Colonic mucosa (tissue), 4 donors: ENCODE data around the gene STYX. TPM values are rescaled to one million over a fixed set of nuclear protein-coding genes. Genes with fewer than 3 reads are reported as not detected.

Experiments used
- DNase-seq: peaks from one replicate; pipeline ENCODE4 v3.0.0-alpha.2; 2020
- H3K27ac ChIP-seq: fragments of 200-600 bp; one replicate; pipeline ENCODE4 v1.8.0; 2021
- H3K27me3 ChIP-seq: fragments of 200-600 bp; one replicate; pipeline ENCODE4 v1.8.0; 2021
- H3K36me3 ChIP-seq: fragments of 200-600 bp; one replicate; pipeline ENCODE4 v1.8.0; 2021
- H3K4me1 ChIP-seq: fragments of 200-600 bp; one replicate; pipeline ENCODE4 v1.8.0; 2021; ENCODE audit warnings: mild to moderate bottlenecking
- H3K4me3 ChIP-seq: fragments of 200-600 bp; one replicate; pipeline ENCODE4 v1.8.0; 2021
- H3K9ac ChIP-seq, 2 donors: one replicate each; pipeline ENCODE4 v1.7.0; 2013; ENCODE audit warnings: control low read depth in 2 of 2, low read depth in 2 of 2, low read length in 2 of 2
- H3K9me3 ChIP-seq: fragments of 200-600 bp; one replicate; pipeline ENCODE4 v1.8.0; 2021
- intact Hi-C: fragments of 100-400 bp; cut with DNase I; formaldehyde crosslinking; loops from one replicate; pipeline ENCODE4 v1.14.1; 2022
- total RNA-seq, 2 donors: library from RNA; stranded (reverse); fragmentation: NEBNext Ultra II Directional in 1 of 2; extraction: Animal tissue kit (Norgen Biotek cat#: 25700) in 1 of 2; gene quantifications; one replicate each; pipeline ENCODE4 v1.2.1, GENCODE V29; 2021
- TF ChIP-seq, protein P1 (sequence below): fragments of 200-600 bp; IDR thresholded peaks from one replicate; pipeline ENCODE4 v1.8.0; 2022; ENCODE audit warnings: antibody characterized with exemption, mild to moderate bottlenecking
- donor health status: healthy.
- donor health status: DM: no; HTN: no; CAD: no.
- donor health status: DM: no; HTN: no; CAD: no.

The STYX gene
- total RNA-seq, 2 donors from 2014 or later = 7.4 to 11.2 TPM

DNA sequence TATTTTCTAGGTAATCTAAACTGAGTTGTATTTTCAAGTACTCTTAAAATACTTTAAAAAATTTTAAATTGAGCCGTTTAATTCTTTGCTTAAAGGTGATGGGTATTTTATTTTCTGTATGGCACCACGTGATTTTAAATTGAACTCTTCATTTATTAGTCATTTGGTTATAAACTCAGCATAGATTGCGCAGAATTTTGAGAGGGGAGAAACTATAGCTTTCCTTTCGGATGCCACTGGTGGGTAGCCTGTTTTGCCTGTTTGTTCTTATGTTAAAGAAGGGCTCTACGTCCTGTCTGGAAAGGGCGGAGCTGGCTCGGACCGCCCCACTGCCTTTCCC, 411 bp upstream of the STYX start:
- H3K27me3 ChIP-seq = no peaks in the 10 kb centered on the region
- peak overlapping the region; percentile 46 for H3K27ac ChIP-seq
- DNase-seq = no peak
- H3K9me3 ChIP-seq = no peaks in the 10 kb centered on the region
- no peak overlapping the region for H3K9ac ChIP-seq
- H3K4me3 ChIP-seq = no peak overlapping the region
- intact Hi-C loops = no loop called here
- H3K36me3 ChIP-seq = peaks cover 5% of the 10 kb centered on the region
- no peaks in the 10 kb centered on the region for H3K4me1 ChIP-seq
- TF ChIP-seq, protein P1, sequence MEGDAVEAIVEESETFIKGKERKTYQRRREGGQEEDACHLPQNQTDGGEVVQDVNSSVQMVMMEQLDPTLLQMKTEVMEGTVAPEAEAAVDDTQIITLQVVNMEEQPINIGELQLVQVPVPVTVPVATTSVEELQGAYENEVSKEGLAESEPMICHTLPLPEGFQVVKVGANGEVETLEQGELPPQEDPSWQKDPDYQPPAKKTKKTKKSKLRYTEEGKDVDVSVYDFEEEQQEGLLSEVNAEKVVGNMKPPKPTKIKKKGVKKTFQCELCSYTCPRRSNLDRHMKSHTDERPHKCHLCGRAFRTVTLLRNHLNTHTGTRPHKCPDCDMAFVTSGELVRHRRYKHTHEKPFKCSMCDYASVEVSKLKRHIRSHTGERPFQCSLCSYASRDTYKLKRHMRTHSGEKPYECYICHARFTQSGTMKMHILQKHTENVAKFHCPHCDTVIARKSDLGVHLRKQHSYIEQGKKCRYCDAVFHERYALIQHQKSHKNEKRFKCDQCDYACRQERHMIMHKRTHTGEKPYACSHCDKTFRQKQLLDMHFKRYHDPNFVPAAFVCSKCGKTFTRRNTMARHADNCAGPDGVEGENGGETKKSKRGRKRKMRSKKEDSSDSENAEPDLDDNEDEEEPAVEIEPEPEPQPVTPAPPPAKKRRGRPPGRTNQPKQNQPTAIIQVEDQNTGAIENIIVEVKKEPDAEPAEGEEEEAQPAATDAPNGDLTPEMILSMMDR = no peak

DNA sequence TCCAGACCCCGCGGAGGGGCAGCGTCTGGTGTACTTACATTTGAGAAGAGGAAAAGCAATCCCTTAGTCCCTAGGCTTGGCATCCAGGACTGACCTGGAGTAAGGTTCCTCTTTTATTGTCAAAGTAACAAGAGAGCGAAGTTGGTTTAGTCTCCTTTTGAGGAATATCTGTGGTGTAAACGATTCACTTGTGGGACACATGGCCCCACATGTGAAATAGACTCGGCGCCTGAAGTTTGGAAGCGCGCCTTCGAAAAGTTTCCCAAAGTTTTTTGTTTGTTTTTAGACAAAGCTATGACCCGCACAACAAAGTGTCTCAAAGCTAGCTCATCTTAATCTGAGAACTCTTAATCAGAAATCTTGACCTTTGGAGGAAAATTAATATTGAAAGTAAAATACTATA, 744 bp downstream of the STYX start:
- H3K4me1 ChIP-seq = no peaks in the 10 kb centered on the region
- H3K27me3 ChIP-seq = no peaks in the 10 kb centered on the region
- intact Hi-C loops = loop anchor here (10.0 kb wide), 1 partner anchor 54 kb away; no protein-coding TSS in a partner anchor
- peak overlapping the region; percentile 92 for H3K4me3 ChIP-seq
- peak overlapping the region; percentile 77 for H3K27ac ChIP-seq
- H3K9ac ChIP-seq = peak overlapping the region; percentile 92 to 93
- TF ChIP-seq, protein P1 = no peak
- H3K36me3 ChIP-seq = peaks cover 5% of the 10 kb centered on the region
- peak; percentile 42 for DNase-seq
- H3K9me3 ChIP-seq = no peaks in the 10 kb centered on the region

DNA sequence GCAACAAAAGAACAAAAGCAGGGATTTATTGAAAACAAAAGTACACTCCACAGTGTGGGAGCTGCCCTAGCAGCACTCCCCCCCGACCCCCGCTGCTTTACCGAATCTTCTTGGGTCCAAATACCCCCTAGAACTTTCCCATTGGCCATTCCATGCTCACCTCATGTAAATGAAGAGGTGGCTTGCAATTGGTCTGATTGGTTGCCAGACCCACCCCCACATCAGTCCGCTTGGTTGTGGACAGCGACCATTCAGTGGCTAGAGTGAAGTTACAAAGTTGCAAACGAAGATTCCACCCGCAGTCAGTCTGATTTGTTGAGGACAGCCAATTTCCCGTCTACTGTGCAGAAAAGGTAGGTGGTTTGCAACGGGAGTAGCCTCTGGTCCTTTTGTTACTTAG, 3.9 kb downstream of the STYX start:
- Histone ChIP-seq H3K4me3 (no peak overlapping the region), H3K27ac (no peak overlapping the region), H3K9ac (no peak overlapping the region), H3K27me3 (no peaks in the 10 kb centered on the region), H3K9me3 (no peaks in the 10 kb centered on the region), H3K36me3 (no peaks in the 10 kb centered on the region), H3K4me1 (no peaks in the 10 kb centered on the region)
- TF ChIP-seq, protein P1 = no peak
- intact Hi-C loops = loop anchor here (10.0 kb wide), 1 partner anchor 51 kb away; no protein-coding TSS in a partner anchor
- DNase-seq = no peak

DNA sequence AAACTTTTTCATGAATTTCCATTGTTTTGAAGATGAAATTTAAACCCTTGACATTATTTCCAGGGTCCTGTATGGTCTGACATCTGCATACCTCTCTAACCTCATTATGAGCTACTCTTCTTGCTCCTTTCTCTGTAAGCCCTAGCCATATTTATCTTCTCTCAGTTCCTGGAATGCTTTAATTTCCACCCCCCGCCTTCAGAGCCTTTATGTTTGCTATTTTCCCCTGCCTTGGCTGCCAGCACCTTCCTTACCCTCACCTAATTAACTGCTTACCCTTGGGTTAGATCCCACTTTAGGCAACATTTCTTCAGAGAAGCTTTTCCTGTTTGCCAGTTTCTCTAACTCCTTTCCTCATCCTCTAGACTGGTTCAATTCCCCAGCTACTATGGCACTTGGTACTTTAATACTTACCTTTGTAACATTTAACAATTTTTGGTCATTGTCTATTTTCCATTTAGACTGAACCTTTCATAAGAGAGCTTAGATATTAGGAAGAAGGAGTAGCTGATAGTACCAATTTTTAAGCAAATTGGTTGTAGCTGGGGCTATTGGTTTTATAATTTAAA, 6.0 kb downstream of the STYX start:
- DNase-seq = no peak

DNA sequence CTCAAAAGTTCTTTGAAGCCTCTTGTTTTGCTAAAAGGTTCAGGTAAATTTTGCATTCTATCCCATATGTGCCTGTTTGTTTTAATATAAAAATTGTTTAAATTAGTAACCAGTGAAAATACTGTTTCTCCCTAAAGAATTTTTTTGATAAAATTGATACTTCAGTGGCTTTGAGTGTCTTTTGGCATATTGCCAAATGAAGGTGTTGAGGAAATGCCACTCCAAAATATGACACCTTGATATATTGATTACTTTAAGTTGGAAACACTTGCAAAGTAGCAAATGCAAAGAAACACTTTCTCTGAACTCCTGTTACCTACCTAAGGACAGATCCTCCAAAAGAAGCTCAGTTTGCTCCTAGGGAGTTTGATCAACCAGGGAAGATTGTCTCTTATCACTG, 8.4 kb downstream of the STYX start:
- TF ChIP-seq, protein P1 = no peak
- no peaks in the 10 kb centered on the region for H3K9me3 ChIP-seq

More for the DNA sequence above, 6.0 kb downstream of the STYX start:
- Histone ChIP-seq H3K4me1 (no peaks in the 10 kb centered on the region), H3K27me3 (no peaks in the 10 kb centered on the region), H3K27ac (no peak overlapping the region), H3K9me3 (no peaks in the 10 kb centered on the region), H3K4me3 (no peak overlapping the region), H3K36me3 (no peaks in the 10 kb centered on the region), H3K9ac (no peak overlapping the region)
- TF ChIP-seq, protein P1 = no peak
- intact Hi-C loops = loop anchor here (10.0 kb wide), 1 partner anchor 49 kb away; no protein-coding TSS in a partner anchor

More for the DNA sequence above, 8.4 kb downstream of the STYX start:
- intact Hi-C loops = loop anchor here (10.0 kb wide), 1 partner anchor 46 kb away; no protein-coding TSS in a partner anchor
- H3K27me3 ChIP-seq = no peaks in the 10 kb centered on the region
- H3K9ac ChIP-seq = no peak overlapping the region
- H3K4me3 ChIP-seq = no peak overlapping the region
- H3K27ac ChIP-seq = no peak overlapping the region
- DNase-seq = no peak
- no peaks in the 10 kb centered on the region for H3K36me3 ChIP-seq
- H3K4me1 ChIP-seq = no peaks in the 10 kb centered on the region
